Measurements from ENCODE around the gene SCAF11. TPM values are rescaled to one million over a fixed set of nuclear protein-coding genes. Genes with fewer than 3 reads are reported as not detected.

Gene SCAF11
- total and polyA plus RNA-seq, 2 donors from 2014 or later: 21.0 to 129 TPM

DNA sequence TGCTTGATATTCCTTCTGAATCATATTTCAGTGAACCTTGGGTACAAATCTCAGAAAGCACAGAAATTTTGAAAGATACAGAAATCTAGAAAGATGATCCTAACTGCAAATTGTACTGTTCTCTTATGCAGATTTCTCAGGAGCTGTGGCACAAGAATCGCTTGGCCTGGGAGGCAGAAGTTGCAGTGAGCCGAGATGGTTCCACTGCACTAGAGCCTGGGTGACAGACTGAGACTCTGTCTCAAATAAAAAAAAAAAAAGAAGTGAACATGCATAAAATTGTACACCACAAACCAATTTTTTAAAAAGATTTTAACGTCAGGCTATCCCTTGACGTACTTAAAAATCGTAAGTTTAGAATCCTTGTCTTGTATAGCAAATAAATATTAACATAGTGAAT, 31.3 kb downstream of the SCAF11 start:
- H3K27me3 ChIP-seq (ENCODE audit: control insufficient read depth, insufficient read depth, low read length): no peaks in the 10 kb centered on the region
- no peak overlapping the region for H3K27ac ChIP-seq (ENCODE audit: low read depth in 2 of 2, low read length in 2 of 2)
- H3K4me1 ChIP-seq (ENCODE audit: control insufficient read depth in 2 of 3, insufficient read depth in 2 of 3, low read depth in 1 of 3, low read length in 3 of 3): no peaks in the 10 kb centered on the region
- peaks cover 5 to 15% (median 6%) of the 10 kb centered on the region in 3 donors for H3K36me3 ChIP-seq (ENCODE audit: control insufficient read depth in 2 of 3, insufficient read depth in 3 of 3, low read length in 3 of 3)
- intact Hi-C loops (cut with DNase I): no loop called here
- TF ChIP-seq, protein P1, sequence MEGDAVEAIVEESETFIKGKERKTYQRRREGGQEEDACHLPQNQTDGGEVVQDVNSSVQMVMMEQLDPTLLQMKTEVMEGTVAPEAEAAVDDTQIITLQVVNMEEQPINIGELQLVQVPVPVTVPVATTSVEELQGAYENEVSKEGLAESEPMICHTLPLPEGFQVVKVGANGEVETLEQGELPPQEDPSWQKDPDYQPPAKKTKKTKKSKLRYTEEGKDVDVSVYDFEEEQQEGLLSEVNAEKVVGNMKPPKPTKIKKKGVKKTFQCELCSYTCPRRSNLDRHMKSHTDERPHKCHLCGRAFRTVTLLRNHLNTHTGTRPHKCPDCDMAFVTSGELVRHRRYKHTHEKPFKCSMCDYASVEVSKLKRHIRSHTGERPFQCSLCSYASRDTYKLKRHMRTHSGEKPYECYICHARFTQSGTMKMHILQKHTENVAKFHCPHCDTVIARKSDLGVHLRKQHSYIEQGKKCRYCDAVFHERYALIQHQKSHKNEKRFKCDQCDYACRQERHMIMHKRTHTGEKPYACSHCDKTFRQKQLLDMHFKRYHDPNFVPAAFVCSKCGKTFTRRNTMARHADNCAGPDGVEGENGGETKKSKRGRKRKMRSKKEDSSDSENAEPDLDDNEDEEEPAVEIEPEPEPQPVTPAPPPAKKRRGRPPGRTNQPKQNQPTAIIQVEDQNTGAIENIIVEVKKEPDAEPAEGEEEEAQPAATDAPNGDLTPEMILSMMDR (IDR thresholded peaks at IDR 0.05; ENCODE audit: borderline replicate concordance, extremely low read depth, insufficient read depth): no peak
- FAIRE-seq: no peak
- no peak overlapping the region for H3K4me3 ChIP-seq (ENCODE audit: low read length in 3 of 3)
- no peak for DNase-seq
- H3K9me3 ChIP-seq (ENCODE audit: control insufficient read depth in 2 of 3, insufficient read depth in 1 of 3, low read length in 3 of 3): no peaks in the 10 kb centered on the region
- H3K9ac ChIP-seq (ENCODE audit: low read length in 3 of 3): no peak overlapping the region

DNA sequence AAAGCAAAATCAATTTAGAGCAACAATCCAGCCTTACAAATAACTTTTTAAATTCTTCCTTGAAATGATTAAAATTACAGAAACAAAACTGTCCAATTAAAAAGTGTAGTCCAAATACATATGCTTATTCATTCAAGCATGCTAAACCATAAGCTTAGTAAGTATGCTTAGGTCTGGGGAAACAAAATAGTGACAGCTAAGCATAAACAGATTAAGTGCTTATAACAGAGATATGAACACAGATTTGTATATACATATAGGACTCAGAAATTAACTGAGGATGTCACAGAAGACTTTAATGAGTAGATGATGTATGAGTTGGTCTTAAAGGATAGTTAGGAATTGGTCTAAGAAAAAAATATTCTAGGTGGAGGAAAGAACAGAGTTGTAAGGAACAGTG, 41.8 kb downstream of the SCAF11 start:
- intact Hi-C loops (cut with DNase I): no loop called here
- Histone ChIP-seq H3K4me1 (ENCODE audit: control insufficient read depth in 2 of 3, insufficient read depth in 2 of 3, low read depth in 1 of 3, low read length in 3 of 3) (peaks cover 0 to 4% (median 0%) of the 10 kb centered on the region in 3 donors), H3K27ac (ENCODE audit: low read depth in 2 of 2, low read length in 2 of 2) (no peak overlapping the region), H3K27me3 (ENCODE audit: control insufficient read depth, insufficient read depth, low read length) (no peaks in the 10 kb centered on the region), H3K9ac (ENCODE audit: low read length in 3 of 3) (no peak overlapping the region), H3K36me3 (ENCODE audit: control insufficient read depth in 2 of 3, insufficient read depth in 3 of 3, low read length in 3 of 3) (peaks cover 3 to 33% (median 4%) of the 10 kb centered on the region in 3 donors), H3K4me3 (ENCODE audit: low read length in 3 of 3) (no peak overlapping the region), H3K9me3 (ENCODE audit: control insufficient read depth in 2 of 3, insufficient read depth in 1 of 3, low read length in 3 of 3) (no peaks in the 10 kb centered on the region)
- TF ChIP-seq, protein P1 (IDR thresholded peaks at IDR 0.05; ENCODE audit: borderline replicate concordance, extremely low read depth, insufficient read depth): no peak
- FAIRE-seq (no peak), DNase-seq (no peak)

DNA sequence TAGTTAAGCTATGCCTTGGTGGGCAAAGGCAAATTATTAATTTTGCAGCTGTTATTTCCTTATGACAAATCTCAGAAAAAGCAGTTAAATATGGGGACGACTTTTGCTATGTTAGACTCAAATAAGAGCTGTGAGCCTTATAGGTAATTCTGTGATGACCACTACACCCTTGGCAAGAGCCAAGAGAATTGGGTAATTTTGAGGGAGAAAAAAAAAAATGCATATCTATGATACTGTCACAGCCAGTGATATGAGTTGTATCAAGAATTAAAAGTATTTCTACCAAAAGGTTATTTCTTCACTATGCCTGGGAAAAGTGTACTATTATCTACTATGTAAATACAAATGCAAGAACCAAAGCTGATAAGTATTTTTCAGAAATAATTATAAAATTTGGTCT, 43.9 kb downstream of the SCAF11 start:
- TF ChIP-seq, protein P1 (IDR thresholded peaks at IDR 0.05; ENCODE audit: borderline replicate concordance, extremely low read depth, insufficient read depth): no peak
- Histone ChIP-seq H3K27ac (ENCODE audit: low read depth in 2 of 2, low read length in 2 of 2) (no peak overlapping the region), H3K36me3 (ENCODE audit: control insufficient read depth in 2 of 3, insufficient read depth in 3 of 3, low read length in 3 of 3) (peaks cover 3 to 41% (median 7%) of the 10 kb centered on the region in 3 donors), H3K4me3 (ENCODE audit: low read length in 3 of 3) (no peak overlapping the region), H3K9me3 (ENCODE audit: control insufficient read depth in 2 of 3, insufficient read depth in 1 of 3, low read length in 3 of 3) (no peaks in the 10 kb centered on the region), H3K4me1 (ENCODE audit: control insufficient read depth in 2 of 3, insufficient read depth in 2 of 3, low read depth in 1 of 3, low read length in 3 of 3) (peaks cover 0 to 4% (median 0%) of the 10 kb centered on the region in 3 donors), H3K27me3 (ENCODE audit: control insufficient read depth, insufficient read depth, low read length) (no peaks in the 10 kb centered on the region), H3K9ac (ENCODE audit: low read length in 3 of 3) (no peak overlapping the region)
- FAIRE-seq (no peak), DNase-seq (no peak)
- intact Hi-C loops (cut with DNase I): no loop called here

- Histone ChIP-seq H3K36me3 (ENCODE audit: control insufficient read depth in 2 of 3, insufficient read depth in 3 of 3, low read length in 3 of 3) (peaks cover 0 to 50% (median 8%) of the 10 kb centered on the region in 3 donors), H3K9me3 (ENCODE audit: control insufficient read depth in 2 of 3, insufficient read depth in 1 of 3, low read length in 3 of 3) (no peaks in the 10 kb centered on the region), H3K27me3 (ENCODE audit: control insufficient read depth, insufficient read depth, low read length) (no peaks in the 10 kb centered on the region), H3K4me3 (ENCODE audit: low read length in 3 of 3) (no peak overlapping the region), H3K27ac (ENCODE audit: low read depth in 2 of 2, low read length in 2 of 2) (no peak overlapping the region), H3K4me1 (ENCODE audit: control insufficient read depth in 2 of 3, insufficient read depth in 2 of 3, low read depth in 1 of 3, low read length in 3 of 3) (peaks cover 0 to 4% (median 0%) of the 10 kb centered on the region in 3 donors), H3K9ac (ENCODE audit: low read length in 3 of 3) (no peak overlapping the region)
- DNase-seq (no peak), FAIRE-seq (no peak)
- TF ChIP-seq, protein P1 (IDR thresholded peaks at IDR 0.05; ENCODE audit: borderline replicate concordance, extremely low read depth, insufficient read depth): no peak
- intact Hi-C loops (cut with DNase I): no loop called here
Measured at GRCh38 chr12:45944771-45945170, 45.6 kb downstream of the SCAF11 start.
